LNCaP clone FGC (cell line): ENCODE data around the gene ITPKB.
"Not testable (repeated sequence)": the region's sequence is repeated elsewhere in the genome, so short reads cannot be mapped to it uniquely, and the experiment has no call there.

ENCODE experiments used
- DNase-seq: peaks from one replicate; pipeline ENCODE4 v3.0.0-alpha.2; 2011; ENCODE audit warnings: low read depth
- H3K4me3 ChIP-seq: 2 replicates; pipeline ENCODE4 v1.5.1; 2011; ENCODE audit warnings: mild to moderate bottlenecking, low read depth, low read length, control low read depth
- TF ChIP-seq, protein P1 (sequence below): IDR thresholded peaks from 2 replicates; pipeline ENCODE4 v1.5.1; 2012; ENCODE audit warnings: mild to moderate bottlenecking; ENCODE audit not compliant: control insufficient read depth, insufficient read depth; ENCODE audit errors: extremely low read depth

Gene ITPKB

DNA sequence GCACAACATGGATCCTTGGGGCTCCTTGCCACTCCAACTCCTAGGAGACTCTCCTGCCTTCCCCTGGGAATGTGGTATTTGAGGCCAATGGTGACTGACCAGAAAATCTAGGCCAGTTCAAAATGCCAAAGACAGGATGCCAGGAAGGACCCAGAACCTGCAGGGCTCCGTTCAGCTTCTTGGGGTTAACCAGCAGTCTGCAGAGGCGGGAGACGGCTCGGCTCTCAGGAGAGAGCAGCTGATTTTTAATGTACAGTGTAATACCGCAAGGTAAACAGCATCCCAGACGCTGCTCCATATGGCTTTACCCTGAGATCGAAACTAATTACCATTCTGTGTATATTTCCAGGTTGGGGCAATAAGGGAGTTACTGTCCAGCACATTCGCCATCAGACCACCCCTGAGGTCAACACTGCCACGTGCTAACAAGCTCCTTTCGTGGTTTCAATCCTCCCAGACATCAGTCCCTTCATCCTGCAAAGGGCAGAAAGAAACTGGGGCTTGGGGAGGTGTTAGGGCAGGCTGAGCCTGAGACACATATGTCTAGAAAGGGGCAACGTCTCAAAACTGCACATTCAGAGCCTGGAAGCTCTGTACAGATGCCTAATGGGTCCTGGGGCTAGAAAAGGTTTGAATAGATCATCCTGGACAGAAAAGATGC, 16.7 kb downstream of the ITPKB start:
- DNase-seq = no peak
- H3K4me3 ChIP-seq = no peak overlapping the region
- TF ChIP-seq, protein P1, sequence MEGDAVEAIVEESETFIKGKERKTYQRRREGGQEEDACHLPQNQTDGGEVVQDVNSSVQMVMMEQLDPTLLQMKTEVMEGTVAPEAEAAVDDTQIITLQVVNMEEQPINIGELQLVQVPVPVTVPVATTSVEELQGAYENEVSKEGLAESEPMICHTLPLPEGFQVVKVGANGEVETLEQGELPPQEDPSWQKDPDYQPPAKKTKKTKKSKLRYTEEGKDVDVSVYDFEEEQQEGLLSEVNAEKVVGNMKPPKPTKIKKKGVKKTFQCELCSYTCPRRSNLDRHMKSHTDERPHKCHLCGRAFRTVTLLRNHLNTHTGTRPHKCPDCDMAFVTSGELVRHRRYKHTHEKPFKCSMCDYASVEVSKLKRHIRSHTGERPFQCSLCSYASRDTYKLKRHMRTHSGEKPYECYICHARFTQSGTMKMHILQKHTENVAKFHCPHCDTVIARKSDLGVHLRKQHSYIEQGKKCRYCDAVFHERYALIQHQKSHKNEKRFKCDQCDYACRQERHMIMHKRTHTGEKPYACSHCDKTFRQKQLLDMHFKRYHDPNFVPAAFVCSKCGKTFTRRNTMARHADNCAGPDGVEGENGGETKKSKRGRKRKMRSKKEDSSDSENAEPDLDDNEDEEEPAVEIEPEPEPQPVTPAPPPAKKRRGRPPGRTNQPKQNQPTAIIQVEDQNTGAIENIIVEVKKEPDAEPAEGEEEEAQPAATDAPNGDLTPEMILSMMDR = no peak

DNA sequence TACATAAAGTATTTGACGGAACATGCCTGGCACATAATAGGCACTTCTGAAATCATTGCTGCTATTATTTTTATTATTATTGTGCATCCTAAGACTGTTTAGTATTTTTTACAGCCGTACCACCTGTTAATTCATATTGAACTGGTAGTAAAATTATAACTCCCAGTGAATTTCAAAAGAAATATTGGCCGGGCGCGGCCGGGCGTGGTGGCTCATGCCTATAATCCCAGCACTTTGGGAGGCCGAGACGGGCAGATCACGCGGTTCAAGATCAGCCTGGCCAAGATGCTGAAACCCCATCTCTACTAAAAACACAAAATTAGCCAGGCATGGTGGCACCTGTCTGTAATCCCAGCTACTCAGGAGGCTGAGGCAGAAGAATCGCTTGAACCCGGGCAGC, 18.5 kb downstream of the ITPKB start:
- DNase-seq = not testable (repeated sequence)

DNA sequence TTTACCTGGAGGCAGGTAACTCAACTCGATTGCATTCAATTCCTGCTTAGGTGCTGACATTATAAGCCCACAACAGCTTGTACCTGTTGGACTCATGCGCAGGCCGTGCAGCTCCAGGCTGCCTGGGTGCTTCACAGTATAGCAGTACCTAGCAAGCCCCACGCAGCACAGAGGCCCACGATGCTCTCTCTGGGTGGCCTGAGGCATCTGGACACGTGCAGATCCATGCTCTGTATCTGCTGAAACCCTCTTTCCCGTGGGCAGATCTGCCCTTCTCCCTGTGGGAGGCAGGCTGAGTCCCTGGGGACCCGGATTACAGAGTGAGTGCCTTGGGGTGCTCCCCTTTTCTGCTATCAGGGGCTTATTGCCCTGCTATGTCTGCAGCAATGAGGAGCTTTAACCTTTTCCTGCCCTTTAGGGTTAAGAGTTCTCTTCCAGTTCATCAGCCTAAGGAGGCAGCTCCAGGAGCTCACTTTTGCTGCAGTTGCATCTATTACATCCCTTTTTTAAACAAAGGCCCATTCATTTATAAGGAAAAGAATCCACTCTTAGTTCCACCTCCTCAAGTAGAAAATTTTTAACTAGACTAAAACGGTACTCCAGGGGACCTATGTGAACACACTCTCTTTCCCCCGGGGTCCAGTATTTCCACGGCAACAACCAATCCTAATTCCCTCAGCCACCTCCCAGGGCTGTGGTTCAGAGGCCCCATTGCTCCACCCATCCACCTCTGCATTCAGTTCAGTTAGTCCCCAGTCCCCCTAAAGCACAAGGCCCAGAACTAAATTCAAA, 19.3 kb downstream of the ITPKB start:
- DNase-seq = no peak
- TF ChIP-seq, protein P1 = no peak
- no peak overlapping the region for H3K4me3 ChIP-seq

More for the DNA sequence above, 18.5 kb downstream of the ITPKB start:
- not testable (repeated sequence) for H3K4me3 ChIP-seq

DNA sequence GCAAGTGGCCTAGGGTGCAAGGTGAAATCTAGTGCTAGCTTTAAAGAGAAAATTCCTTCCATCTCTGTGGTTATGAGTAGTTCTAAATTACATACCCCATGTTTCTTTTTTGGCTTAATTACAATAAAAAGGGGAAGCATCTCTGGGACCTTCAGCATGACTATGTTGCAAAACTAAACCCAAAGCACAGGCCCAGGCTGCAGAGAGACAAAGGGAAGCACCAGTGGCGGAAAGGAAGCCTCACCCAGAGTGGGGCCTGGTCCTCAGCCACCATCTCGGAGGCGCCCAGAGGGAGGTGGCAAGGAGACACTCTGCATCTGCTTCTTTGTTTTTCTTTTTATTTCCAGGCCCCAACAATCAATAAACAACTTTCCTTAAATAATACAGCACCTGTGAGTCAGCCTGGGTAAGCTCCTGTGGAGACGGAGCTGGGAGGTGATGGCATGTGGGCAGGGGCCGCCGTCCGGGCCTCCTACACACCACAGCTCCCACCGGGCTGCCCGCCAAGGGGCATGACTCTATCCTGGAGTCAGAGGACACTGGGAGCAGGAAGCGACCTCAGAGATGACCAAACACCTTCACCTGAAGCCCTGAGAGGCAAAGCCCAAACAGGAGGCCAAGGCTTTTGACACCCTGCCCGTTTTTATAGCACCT, 21.7 kb downstream of the ITPKB start:
- TF ChIP-seq, protein P1 = no peak
- no peak overlapping the region for H3K4me3 ChIP-seq
- no peak for DNase-seq

DNA sequence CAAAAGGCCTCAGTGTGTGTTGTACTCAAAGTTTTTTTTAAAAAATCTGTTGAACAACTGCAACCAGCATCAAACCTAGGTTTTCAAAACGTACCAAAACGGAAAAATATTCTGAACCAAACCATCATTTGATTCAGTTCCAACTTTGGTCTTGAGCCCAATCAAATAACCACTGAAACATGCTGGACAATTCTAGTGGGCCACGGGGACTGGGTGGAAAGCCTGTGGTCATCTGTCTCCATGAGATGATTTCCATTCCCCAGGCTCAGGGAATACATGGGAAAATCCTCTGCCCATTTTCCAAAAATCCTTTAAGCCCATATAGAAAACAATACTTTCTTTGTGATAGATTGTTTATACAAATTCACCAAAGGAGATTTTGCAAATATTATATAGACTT, 22.5 kb downstream of the ITPKB start:
- no peak overlapping the region for H3K4me3 ChIP-seq
- TF ChIP-seq, protein P1 = no peak
- DNase-seq = no peak

DNA sequence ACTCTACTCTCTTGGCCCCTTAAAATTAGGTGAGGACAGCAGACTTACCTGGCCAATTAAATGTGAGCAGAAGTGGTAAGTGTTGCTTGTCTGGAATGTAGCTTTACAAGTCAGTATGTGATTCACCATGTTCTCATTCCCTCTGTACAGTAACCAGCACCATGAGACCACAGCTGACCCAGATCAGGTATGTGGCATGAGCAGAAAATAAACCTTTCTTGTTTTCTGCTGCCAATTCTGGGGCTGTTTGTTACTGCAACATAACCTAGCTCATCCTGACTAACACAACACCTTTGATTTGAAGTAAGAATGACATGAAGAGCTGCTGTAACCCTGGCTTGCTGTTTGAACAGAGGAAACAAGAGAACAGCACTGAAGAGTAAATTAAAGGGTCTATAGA, 24.9 kb downstream of the ITPKB start:
- H3K4me3 ChIP-seq = no peak overlapping the region
- DNase-seq = no peak
- TF ChIP-seq, protein P1 = no peak

DNA sequence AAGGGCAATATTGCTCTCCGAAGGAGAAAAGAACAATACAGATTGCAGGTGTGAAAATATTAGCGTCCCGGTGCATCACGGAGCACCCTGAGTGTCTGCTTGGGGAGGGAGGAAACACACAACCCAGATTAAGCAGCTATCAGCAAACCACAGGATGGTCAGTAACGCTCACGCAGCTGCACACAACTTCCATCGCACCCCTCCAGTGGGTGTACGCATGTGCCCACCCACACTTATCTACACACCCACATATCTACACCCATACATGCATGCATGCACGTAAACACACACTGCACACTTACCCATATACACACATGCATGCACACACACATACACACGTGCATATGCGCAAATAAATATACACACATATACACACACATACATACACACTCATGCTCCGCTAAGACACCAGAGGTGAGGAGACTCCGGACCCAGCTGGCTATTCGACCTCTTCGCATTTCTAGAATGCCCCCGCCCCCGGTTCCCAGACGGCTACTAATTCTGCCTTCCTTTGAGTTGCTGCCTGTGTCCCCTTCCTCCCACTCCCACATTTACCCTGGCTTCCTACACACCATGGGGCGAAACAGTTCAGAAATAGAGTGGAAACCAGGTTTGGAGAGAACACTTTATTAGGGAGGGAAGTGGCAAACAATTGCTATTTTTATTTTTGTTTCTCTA, 26.2 kb downstream of the ITPKB start:
- no peak overlapping the region for H3K4me3 ChIP-seq
- no peak for DNase-seq
- TF ChIP-seq, protein P1 = no peak
